GF-D8 (cell line): ENCODE results near the gene POLD1.

Experiments used
- DNase-seq: peaks from one replicate; lab custom pipeline; 2025; lab: John Stamatoyannopoulos, UW

POLD1 gene

DNA sequence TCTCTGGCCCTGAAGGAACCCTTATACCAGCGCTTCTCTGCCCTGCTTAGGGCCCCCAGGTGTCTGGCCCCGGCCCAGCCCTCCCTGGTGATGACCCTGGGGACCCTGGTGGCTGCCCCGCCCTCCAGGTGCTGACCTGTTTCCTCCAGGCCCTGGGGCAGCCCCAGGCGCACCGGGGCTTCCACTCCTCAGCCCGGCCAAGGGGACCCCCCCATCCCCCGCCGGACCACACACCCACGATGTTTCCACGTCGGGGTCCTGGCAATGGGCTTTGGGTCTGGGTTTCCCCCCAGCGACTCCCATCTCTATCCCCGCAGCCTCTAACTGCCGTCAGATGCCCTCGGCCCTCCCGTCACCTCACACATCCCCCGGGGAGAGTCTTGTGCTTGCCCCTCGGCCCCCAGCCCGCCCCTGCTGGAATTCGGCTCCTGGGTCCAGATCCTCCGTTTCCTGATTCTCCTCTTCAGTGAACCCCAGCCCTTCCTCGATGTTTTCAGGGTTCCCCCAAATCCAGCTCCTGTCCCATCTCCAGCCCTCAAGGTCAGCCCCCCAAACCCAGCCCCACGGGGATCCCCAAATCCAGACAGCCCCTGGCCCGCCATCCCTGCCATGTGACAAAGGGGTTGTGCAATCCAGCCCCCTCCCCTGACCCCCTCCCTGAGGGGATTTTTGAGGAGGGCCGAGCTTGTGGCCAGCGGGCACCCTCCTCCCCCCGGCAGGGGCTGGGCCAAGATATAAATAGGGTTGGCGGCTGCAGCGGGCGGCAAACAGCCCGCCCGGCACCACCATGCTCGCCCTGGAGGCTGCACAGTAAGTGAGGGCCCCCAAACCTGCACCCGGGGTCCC is 34.3 kb downstream of the POLD1 start, which contains the start of gene SPIB:
TSS of gene SPIB (plus strand) at position 763 of the 846 bp plus-strand sequence. CDS start at position 788, 25 bp downstream.
- DNase-seq, result no peak

DNA sequence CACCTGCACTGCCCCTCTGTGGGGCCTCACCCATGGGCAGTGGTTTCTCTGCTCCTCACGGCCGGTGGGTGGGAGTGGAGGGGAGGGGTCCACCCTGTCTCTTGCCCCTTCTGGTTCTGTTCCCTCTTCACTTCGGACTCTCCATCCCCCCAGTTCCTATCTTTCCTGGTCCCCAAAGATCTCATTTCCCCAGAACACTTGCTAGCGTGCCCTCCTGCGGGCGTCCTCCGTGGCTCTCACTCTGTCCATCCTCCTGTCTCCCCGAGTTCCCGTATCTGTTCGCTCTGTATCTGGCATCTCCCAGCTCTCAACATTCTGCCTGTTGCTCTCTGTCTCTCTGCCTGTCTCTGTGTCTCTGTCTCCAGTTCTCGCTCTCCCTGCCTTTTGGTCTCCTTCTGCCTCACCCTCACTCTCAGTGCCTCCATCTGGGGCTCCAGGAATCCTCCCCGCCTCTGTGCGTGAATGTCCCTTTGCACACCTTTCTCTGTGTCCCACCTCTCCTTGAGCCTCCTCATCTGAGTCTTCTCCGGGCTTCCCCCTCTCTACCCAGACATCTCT is 35.0 kb downstream of the POLD1 start:
- no peak for DNase-seq

DNA sequence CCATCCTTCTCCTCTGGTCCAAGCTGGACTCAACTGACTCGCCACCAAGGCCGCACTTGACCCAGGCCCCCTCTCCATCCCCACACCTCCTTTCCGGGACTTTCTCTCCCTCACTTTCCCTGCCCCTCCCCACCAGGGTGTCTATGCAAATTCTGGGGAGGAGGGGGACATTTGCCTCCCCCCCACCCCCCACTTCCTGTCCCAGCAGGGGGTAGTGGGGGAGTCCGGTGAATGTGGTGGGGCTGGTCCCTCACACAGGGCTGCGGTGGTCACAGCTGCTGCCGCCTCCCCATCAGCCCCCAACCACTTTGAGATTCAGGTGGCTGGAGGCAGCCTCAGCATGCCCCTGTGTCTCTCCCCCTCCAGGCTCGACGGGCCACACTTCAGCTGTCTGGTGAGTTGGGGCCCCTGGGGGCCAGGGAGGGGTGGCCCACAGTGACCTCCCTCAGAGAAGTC is 35.5 kb downstream of the POLD1 start:
- DNase-seq, result no peak

DNA sequence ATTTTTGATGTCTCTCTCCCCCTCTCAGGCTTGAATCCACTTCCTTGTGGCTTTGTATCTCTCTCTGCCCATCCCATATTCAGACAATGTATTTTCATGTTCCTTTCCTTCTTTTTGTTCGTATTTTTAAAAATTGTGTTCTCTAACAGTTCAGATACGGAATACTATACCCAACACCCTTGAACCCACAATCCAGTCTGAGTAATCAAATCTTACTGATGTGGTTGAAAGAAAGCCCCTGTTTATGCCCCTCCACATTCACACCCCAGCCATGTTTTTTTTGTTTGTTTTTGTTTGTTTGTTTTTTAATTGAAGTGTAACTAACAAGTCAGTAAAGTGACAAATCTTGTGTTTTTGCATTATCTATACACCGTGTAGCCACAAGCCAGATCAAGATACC is 36.0 kb downstream of the POLD1 start:
- DNase-seq, result no peak

DNA sequence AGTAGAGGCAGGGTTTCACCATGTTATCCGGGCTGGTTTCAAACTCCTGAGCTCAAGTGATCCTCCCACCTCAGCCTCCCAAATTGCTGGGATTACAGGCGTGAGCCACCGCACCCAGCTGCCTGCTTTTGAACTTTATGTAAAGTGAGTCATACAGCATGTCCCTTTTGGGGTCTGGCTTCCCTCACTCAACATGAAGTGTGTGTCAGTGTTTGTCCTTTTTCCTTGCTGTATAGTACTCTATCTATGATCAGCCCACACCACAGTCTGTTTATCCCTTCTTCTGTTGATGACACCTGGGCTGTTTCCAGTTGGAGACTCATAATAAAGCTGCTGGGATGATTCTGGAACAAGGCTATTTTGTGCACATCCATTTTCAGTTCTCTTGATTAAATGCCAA is 36.7 kb downstream of the POLD1 start:
- no peak for DNase-seq

DNA sequence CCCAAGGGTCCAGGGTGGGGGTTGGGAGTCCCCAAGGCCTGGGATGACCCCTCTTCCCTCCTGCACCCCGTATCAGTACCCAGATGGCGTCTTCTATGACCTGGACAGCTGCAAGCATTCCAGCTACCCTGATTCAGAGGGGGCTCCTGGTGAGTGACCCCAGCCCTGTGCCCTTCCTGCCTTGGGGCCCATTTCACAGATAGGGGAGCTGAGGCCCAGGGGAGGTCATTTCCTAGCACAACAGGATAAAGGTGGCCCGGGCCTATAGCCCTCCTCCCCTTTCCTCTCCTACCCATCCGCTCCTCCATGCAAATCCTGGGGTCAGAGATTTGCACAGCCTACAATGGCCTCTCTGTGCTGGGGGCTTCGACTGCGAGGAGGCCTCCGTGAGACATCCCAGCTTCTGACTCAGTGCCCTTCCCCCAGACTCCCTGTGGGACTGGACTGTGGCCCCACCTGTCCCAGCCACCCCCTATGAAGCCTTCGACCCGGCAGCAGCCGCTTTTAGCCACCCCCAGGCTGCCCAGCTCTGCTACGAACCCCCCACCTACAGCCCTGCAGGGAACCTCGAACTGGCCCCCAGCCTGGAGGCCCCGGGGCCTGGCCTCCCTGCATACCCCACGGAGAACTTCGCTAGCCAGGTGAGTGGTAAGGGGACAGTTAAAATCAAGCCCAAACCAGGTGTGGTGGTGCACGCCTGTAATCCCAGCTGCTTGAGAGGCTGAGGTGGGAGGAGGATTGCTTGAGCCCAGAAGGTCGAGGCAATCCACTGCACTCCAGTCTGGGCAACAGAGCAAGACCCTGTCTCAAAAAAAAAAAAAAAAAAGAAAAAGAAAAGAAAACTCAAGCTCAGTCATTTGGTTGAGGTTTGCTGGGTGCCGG is 38.5 kb downstream of the POLD1 start:
- DNase-seq, result no peak

DNA sequence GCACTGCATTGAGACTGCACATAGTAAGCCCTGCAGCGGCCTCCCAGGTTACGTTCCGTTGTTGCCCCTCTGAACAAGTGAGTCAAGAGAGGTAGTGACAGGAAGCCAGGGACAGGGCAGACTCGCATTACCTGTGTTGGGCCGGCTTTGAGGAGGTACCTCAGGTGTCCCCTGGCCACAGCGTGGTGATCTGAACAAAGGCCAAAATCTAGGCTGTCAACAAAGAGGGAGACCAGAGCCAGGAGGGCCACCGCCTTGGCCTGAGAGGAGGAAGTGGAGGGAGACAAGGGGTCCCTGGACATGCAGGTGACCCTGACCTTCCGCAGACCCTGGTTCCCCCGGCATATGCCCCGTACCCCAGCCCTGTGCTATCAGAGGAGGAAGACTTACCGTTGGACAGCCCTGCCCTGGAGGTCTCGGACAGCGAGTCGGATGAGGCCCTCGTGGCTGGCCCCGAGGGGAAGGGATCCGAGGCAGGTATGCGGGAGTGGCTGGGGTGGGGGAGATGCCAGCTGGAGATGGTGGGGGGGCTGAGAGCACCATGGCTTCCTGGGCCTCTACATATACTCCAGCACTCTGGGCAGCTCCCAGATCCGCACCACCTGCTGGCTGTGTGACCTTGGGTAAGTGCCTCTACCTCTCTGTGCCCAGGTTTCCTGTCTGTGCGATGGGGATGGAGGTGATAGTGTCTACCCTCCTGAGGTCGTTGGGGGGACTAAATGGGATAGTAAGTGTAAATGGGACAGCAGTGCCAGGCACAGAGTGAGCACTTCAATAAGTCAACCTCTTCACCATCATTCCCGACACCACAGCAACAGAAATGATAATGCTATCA is 39.3 kb downstream of the POLD1 start:
- no peak for DNase-seq

DNA sequence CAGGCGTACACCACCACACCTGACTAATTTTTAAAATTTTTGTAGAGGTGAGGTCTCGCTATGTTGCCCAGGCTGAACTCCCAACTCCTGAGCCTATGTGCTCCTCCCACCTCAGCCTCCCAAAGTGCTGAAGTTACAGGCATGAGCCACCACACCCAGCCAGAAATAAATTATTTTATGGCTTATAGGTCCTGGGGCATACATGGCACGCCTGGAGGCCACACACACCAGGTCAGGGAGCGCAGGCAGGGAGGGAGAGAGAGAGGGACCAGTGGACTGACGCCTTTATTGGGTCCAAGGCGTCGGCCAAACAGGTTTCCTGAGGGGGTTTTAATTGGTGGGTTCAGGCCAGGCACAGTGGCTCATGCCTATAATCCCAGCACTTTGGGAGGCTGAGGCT is 41.4 kb downstream of the POLD1 start:
- no peak for DNase-seq

DNA sequence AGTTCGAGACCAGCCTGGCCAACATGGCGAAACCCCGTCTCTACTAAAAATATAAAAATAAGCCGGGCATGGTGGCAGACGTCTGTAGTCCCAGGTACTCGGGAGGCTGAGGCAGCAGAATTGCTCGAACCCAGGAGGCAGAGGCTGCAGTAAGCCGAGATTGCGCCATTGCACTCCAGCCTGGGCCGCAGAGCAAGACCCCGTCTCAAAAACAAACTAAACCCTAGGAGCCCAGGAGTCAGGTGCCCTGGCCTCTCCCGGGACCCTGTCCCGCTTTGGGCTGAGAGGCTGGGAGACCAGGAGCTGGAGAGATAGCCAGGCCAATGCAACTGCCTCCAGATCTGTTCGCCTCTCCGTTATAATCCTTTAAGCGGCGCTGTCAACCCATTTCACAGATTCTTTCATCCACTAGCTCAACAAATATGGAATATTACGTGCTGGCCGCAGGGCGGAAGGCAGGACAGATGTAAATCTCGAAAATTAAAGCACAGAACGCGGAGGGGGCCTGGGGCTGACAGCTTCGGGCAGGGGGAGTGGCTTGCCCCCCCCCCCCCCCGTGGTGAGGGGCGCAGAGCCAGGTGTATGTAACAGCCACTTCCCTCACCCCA is 43.3 kb downstream of the POLD1 start:
- no peak for DNase-seq

DNA sequence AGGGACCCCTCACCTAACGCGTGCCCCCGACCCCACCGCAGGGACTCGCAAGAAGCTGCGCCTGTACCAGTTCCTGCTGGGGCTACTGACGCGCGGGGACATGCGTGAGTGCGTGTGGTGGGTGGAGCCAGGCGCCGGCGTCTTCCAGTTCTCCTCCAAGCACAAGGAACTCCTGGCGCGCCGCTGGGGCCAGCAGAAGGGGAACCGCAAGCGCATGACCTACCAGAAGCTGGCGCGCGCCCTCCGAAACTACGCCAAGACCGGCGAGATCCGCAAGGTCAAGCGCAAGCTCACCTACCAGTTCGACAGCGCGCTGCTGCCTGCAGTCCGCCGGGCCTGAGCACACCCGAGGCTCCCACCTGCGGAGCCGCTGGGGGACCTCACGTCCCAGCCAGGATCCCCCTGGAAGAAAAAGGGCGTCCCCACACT is 43.9 kb downstream of the POLD1 start:
- DNase-seq, result no peak

DNA sequence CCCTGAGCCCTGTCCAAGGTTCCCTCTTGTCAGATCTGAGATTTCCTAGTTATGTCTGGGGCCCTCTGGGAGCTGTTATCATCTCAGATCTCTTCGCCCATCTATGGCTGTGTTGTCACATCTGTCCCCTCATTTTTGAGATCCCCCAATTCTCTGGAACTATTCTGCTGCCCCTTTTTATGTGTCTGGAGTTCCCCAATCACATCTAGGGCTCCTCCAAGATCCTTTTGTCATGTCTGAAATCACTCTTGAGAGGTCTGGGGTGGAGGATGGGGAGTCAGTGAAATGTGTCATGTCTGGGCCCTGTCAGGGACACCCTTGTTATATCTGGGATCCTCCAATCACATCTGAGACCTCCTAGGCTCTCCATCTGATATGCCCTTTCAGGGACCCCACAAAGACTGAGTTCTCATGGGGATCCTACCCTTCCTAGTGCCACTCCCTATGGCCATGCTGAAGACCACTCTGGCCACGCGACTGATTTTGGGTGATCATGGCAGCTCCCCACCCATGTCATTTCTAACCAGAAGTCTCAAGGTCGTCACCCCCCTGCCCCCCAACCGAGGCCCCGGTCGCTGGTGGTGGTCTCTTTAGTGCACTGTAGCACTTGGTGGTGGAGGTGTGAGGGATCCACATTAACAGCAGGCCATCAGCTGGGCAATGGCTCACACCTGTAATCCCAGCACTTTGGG is 44.8 kb downstream of the POLD1 start:
- DNase-seq, result no peak

DNA sequence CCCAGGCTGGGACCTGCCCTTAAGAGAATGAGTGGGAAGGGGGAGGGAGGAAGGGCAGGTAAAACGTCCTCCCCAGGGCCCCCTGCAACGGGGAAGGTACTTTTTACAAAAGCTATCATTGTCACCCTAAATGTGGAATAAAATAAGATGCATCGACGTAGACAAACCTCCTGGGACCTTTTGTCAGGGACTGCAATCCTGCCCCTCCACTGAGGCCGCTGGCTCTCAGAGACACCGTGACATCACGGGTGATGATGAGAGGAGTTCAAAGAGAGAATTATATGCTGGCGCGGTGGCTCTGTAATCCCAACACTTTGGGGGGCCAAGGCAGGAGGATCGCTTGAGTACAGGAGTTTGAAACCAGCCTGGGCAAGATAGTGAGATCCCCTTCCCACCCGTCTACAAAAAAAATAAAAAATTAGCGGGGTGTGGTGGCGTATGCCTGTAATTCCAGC is 46.8 kb downstream of the POLD1 start:
- no peak for DNase-seq

DNA sequence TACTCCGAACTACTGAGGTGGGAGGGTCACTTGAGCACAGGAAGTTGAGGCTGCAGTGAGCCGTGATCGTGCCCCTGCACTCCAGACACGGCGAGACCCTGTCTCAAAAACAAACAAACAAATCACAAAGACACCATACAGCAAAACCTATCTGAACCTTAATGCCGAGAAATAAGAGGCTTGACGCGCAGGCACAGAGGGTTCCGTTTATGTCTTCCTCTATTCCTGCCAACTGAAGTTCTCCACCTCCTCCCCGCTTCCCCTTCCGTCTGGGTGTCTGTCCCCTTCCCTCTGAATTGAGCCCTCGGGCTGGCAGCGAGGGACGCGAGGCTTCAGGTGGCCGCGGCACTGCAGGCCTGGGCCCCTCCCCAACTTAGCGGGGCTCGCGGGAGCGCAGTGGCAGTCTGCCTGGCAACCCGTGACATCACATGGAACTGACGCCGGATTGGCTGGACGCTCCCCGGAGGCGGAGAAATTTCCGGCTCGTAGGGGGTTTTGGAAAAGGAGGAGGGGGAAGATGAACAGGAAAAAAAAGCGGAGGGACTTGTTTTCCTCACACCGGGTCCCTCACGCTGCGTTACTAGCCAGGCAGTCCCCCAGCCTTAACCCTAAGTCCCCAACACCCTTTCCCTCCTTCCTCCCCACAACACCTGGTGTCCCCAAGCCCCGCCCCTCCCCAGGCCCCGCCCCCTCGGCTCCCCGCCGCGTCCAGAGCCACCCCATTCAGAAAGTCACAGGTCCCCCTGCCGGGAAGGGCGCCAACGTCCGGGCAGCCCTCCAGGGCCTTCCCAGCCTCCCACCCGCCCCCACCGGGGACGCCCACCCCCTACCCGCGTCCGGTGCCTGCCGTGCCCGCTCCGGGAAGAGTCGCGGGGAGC is 47.4 kb downstream of the POLD1 start:
- peak; percentile 45 for DNase-seq

DNA sequence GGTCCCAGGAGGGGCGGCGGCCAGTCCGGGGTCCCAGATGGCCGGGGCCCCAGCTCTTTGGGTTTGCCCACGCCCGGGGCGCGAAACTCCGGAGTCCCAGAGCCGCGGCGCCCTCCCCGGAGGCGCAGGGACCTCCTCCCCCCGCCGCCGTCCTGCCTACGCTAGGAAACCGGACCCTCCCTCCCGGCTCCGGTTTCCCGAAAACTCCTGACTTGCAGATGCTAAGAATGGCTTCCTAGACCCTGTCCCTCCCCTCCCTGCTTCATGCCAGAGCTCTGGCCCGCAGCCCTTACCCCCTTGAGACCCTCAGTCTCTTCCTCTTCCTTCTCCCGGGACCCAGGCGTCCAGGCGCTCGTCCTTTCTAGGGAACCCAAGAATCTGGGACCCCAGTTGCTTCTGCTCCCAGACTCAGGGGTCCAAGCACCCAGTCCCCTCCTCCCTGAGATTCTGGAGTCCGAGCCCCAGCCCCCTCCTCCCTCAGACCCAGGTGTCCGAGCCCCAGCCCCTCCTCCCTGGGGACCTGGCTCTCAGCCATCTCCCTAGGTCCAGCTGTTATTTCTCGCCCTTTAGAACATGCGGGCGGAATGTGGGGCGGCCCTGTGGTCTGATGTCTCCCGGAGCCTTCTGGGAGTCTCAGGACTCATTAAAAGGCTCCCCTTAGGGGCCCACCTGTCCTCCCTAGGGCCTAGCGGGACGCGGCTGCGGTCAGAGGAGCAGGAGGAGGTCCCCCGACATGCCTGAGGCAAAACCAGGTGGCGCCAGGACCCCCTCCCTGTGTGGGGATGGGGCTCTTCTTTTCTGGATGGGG is 48.3 kb downstream of the POLD1 start, which contains the start of gene MYBPC2:
TSS of gene MYBPC2 (plus strand) at position 672 of the 808 bp plus-strand sequence. CDS start at position 734, 62 bp downstream.
- no peak for DNase-seq

DNA sequence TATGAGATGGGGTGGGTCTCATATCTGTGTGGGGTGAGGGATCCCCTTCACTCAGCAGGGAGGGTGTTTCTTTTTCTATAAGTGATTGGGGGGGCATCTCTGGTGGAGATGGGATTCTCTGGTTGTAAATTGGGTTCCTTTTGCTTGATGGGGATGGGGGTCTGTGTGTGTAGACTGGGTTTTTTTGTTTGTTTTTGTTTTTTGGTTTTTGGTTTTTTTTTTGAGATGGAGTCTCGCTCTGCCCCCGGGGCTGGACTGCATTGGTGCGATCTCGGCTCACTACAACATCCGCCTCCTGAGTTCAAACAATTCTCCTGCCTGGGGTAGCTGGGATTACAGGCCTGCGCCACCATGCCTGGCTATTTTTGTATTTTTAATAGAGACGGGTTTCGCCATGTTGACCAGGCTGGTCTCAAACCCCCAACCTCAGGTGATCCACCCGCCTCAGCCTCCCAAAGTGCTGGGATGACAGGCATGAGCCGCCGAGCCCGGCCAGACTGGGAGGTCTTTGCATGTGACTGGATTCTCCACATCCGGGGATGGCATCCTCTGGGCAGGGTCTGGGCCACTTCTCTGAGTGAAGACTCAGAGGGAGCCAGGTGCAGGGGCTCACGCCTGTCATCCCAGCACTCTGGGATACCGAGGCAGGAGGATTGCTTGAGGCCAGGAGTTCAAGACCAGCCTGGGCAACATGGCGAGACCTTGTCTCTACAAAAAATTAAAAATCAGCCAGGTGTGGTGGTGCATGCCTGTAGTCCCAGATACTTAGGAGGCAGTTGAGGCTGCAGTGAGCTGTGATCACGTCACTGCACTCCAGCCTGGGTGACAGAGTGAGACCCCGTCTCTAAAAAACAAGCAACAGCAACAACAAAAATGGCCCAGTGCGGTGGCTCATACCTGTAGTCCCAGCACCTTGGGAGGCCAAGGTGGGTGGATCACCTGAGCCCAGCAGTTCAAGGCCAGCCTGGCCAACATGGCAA is 49.3 kb downstream of the POLD1 start:
- DNase-seq, result no peak

DNA sequence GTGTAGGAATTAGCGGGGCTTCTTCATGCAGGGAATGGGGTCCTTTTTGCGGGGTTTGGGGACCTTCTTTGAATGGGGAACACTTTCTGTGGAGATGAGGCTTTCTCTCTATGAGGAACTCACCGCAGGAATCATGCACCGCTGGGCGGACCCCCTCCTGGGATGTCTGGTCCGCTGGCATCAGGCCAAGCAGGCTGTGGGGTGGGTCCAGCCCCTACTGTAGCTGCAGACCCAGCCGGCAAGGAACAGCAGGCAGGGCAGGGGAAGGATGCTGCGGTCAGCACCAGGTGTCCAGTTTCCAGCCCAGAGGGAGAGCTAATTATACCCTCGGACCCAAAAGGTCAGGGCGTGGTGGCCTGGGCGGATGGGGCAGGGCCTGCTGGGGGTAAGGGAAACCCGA is 50.4 kb downstream of the POLD1 start:
- no peak for DNase-seq

DNA sequence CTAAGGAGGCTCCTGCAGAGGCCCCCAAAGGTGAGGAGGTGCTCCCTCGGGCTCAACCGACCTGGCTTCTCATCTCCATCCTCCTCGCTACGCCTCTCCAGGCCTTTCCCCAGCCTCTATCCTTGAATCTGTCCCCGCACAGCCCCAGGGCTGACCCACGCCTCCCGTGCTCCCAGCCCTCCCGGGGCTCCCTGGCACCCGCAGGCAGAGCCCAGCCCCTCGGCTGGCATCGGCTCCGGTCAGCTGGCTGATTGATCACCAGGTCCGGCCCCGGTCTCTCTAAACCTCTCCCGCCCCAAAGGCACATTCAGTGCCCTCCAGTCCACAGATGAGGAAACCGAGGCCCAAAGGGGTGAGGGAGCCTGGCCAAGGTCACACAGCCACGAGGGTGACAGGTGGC is 51.1 kb downstream of the POLD1 start:
- no peak for DNase-seq
